ENCODE measurements around the gene UBE2V1.
"Not testable (repeated sequence)": the region's sequence is repeated elsewhere in the genome, so short reads cannot be mapped to it uniquely, and the experiment has no call there.

Gene UBE2V1

GRCh38 chr20:50113420-50114224 is 672 bp upstream of the UBE2V1 start:
- DNase-seq = no peak

GRCh38 chr20:50111829-50112495 is 988 bp downstream of the UBE2V1 start:
- no peak for DNase-seq

GRCh38 chr20:50111120-50111828 is 1.7 kb downstream of the UBE2V1 start:
- no peak for DNase-seq

GRCh38 chr20:50110141-50111047 is 2.6 kb downstream of the UBE2V1 start:
- DNase-seq = peak; percentile 59 to 74

- no peak for DNase-seq
Observed at GRCh38 chr20:50108556-50109235, 4.3 kb downstream of the UBE2V1 start.

- DNase-seq = no peak
Observed at GRCh38 chr20:50107796-50108331, 5.1 kb downstream of the UBE2V1 start.

GRCh38 chr20:50107086-50107660 is 5.8 kb downstream of the UBE2V1 start:
- no peak for DNase-seq

GRCh38 chr20:50106669-50107068 is 6.3 kb downstream of the UBE2V1 start:
- DNase-seq = not testable (repeated sequence)

GRCh38 chr20:50103464-50104107 is 9.4 kb downstream of the UBE2V1 start:
- DNase-seq = not testable (repeated sequence)

- not testable (repeated sequence) for DNase-seq
Observed at GRCh38 chr20:50102551-50102950, 10.4 kb downstream of the UBE2V1 start.

- DNase-seq = no peak
Observed at GRCh38 chr20:50101887-50102286, 11.1 kb downstream of the UBE2V1 start.

- DNase-seq = no peak
Observed at GRCh38 chr20:50101281-50101680, 11.7 kb downstream of the UBE2V1 start.

- no peak for DNase-seq
Observed at GRCh38 chr20:50100552-50100951, 12.4 kb downstream of the UBE2V1 start.

- no peak for DNase-seq
Observed at GRCh38 chr20:50099565-50099991, 13.4 kb downstream of the UBE2V1 start.

GRCh38 chr20:50099113-50099512 is 13.8 kb downstream of the UBE2V1 start:
- DNase-seq = no peak

- no peak for DNase-seq
Observed at GRCh38 chr20:50098259-50098658, 14.7 kb downstream of the UBE2V1 start.

GRCh38 chr20:50097843-50098242 is 15.1 kb downstream of the UBE2V1 start:
- no peak for DNase-seq

GRCh38 chr20:50096237-50096636 is 16.7 kb downstream of the UBE2V1 start:
- DNase-seq = no peak

GRCh38 chr20:50095476-50096078 is 17.4 kb downstream of the UBE2V1 start:
- no peak for DNase-seq

GRCh38 chr20:50094522-50094921 is 18.4 kb downstream of the UBE2V1 start:
- no peak for DNase-seq
